ENCODE results near the gene TSTD1.
"Not testable (repeated sequence)": the region's sequence is repeated elsewhere in the genome, so short reads cannot be mapped to it uniquely, and the experiment has no call there.

TSTD1 gene

GRCh38 chr1:161033751-161034150, 5.0 kb downstream of the TSTD1 start:
- DNase-seq: no peak

- no peak for DNase-seq
Measured at GRCh38 chr1:161032409-161032808, 6.4 kb downstream of the TSTD1 start.

GRCh38 chr1:161031874-161032273, 6.9 kb downstream of the TSTD1 start:
- no peak for DNase-seq

GRCh38 chr1:161029466-161029865, 9.3 kb downstream of the TSTD1 start:
- DNase-seq: not testable (repeated sequence)

- DNase-seq: not testable (repeated sequence)
Measured at GRCh38 chr1:161026954-161027353, 11.8 kb downstream of the TSTD1 start.

GRCh38 chr1:161022432-161022831, 16.3 kb downstream of the TSTD1 start:
- not testable (repeated sequence) for DNase-seq

GRCh38 chr1:161021970-161022353, 16.8 kb downstream of the TSTD1 start:
- DNase-seq: no peak

- DNase-seq: peak; percentile 81
Measured at GRCh38 chr1:161021165-161021969, 17.4 kb downstream of the TSTD1 start.

GRCh38 chr1:161020509-161021164, 18.1 kb downstream of the TSTD1 start, which contains the start of gene F11R:
TSS of gene F11R (minus strand) at chr1:161021152. CDS start at chr1:161021073, 79 bp downstream.
- peak; percentile 17 for DNase-seq

- DNase-seq: no peak
Measured at GRCh38 chr1:161019751-161020495, 18.8 kb downstream of the TSTD1 start.

- DNase-seq: not testable (repeated sequence)
Measured at GRCh38 chr1:161019111-161019660, 19.6 kb downstream of the TSTD1 start.

- DNase-seq: no peak
Measured at GRCh38 chr1:161018631-161018930, 20.2 kb downstream of the TSTD1 start.

GRCh38 chr1:161017756-161018630, 20.8 kb downstream of the TSTD1 start:
- no peak for DNase-seq

GRCh38 chr1:161017181-161017580, 21.6 kb downstream of the TSTD1 start:
- not testable (repeated sequence) for DNase-seq

- not testable (repeated sequence) for DNase-seq
Measured at GRCh38 chr1:161016683-161017082, 22.1 kb downstream of the TSTD1 start.

- peak; percentile 42 for DNase-seq
Measured at GRCh38 chr1:161013488-161014230, 25.1 kb downstream of the TSTD1 start.

GRCh38 chr1:161013131-161013487, 25.7 kb downstream of the TSTD1 start:
- DNase-seq: no peak

- no peak for DNase-seq
Measured at GRCh38 chr1:161012420-161012819, 26.3 kb downstream of the TSTD1 start.

GRCh38 chr1:161009602-161010211, 29.1 kb downstream of the TSTD1 start:
- no peak for DNase-seq

- no peak for DNase-seq
Measured at GRCh38 chr1:161008869-161009510, 29.8 kb downstream of the TSTD1 start.

GRCh38 chr1:161007369-161007768, 31.4 kb downstream of the TSTD1 start:
- DNase-seq: no peak

Measured in stimulated activated CD4-positive, alpha-beta T cell treated with anti-CD3 and anti-CD28 coated beads, Interleukin-12 subunit alpha, Interleukin-12 subunit beta, amount 100 ng/mL, for 4 hours (primary cell).